ENCODE data around the gene DDX1.

DDX1 gene

DNA sequence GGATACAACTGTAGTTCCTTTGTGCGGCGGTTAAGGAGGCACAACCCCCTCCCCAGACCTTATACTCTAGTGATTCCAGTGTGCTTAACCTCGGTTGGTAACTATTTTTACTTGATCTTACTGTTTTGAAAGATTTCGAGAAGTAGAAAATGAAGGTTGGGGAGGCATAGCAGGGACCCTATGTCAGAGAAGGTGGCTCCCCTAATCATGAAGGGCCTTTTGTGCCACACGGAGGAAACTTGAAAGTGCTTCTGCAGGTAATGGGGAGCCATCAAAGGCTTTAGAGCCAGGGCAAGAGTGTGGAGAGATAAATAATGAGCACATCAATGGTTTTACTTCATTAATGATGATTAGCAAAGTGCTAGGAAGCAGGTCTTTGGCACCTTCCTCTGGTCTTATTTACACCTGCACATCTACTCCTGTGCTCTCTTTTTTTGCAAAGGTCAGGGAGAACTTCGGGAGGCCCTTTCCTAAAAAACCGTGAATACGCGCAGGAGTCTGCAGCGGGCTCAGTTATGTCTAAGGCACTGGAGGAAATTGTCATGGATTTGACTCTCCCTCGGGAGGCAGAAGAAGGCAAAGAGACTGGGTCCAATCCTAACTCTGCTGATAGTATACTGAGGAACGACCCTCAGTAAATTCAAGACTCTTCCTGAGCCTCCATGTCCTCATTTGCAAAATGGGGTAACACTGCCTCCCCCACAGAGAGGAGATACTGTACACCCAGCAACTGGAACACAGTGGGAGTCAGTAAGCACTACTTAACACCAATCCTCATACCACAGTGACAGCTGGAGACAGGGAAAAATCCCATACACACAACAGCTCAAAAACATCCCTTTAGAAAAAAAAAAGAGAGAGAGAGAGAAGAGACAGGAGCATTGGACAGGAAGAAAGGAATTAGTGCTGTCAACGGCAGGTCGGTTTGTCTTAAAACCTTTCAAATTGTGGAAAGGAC, 81.6 kb downstream of the DDX1 start:
- Histone ChIP-seq H3K27ac (ENCODE audit: extremely low read depth, low read depth, low read length) (no peak overlapping the region), H3K9me3 (ENCODE audit: control insufficient read depth, insufficient read depth, low read depth, low read length) (no peaks in the 10 kb centered on the region), H3K36me3 (ENCODE audit: control insufficient read depth in 2 of 2, insufficient read depth in 1 of 2, low read length in 2 of 2) (no peaks in the 10 kb centered on the region), H3K4me3 (ENCODE audit: low read depth, low read length) (no peak overlapping the region), H3K4me1 (ENCODE audit: control insufficient read depth, insufficient read depth, low read length) (peaks cover 2% of the 10 kb centered on the region; the same call in 1 of the 2 replicates)
- CTCF ChIA-PET: no interaction called here
- TF ChIP-seq MYNN (tag by site-specific recombination; IDR thresholded peaks at IDR 0.05; ENCODE audit: borderline replicate concordance): no peak
- no peak for TF ChIP-seq ZNF155 (tag by site-specific recombination; IDR thresholded peaks at IDR 0.05)
- no peak for TF ChIP-seq ZNF555 (tag by site-specific recombination; conservative IDR thresholded peaks at IDR 0.05)
- no peak for TF ChIP-seq ZNF654 (tag by site-specific recombination; IDR thresholded peaks at IDR 0.05; ENCODE audit: low read depth)
- no peak for TF ChIP-seq ZNF426 (tag by site-specific recombination; IDR thresholded peaks at IDR 0.05)
- TF ChIP-seq, protein P1, sequence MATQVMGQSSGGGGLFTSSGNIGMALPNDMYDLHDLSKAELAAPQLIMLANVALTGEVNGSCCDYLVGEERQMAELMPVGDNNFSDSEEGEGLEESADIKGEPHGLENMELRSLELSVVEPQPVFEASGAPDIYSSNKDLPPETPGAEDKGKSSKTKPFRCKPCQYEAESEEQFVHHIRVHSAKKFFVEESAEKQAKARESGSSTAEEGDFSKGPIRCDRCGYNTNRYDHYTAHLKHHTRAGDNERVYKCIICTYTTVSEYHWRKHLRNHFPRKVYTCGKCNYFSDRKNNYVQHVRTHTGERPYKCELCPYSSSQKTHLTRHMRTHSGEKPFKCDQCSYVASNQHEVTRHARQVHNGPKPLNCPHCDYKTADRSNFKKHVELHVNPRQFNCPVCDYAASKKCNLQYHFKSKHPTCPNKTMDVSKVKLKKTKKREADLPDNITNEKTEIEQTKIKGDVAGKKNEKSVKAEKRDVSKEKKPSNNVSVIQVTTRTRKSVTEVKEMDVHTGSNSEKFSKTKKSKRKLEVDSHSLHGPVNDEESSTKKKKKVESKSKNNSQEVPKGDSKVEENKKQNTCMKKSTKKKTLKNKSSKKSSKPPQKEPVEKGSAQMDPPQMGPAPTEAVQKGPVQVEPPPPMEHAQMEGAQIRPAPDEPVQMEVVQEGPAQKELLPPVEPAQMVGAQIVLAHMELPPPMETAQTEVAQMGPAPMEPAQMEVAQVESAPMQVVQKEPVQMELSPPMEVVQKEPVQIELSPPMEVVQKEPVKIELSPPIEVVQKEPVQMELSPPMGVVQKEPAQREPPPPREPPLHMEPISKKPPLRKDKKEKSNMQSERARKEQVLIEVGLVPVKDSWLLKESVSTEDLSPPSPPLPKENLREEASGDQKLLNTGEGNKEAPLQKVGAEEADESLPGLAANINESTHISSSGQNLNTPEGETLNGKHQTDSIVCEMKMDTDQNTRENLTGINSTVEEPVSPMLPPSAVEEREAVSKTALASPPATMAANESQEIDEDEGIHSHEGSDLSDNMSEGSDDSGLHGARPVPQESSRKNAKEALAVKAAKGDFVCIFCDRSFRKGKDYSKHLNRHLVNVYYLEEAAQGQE (tag by site-specific recombination; IDR thresholded peaks at IDR 0.05): no peak
- TF ChIP-seq IKZF3 (tag by site-specific recombination; IDR thresholded peaks at IDR 0.05): no peak
- POLR2A ChIA-PET: no interaction called here

DNA sequence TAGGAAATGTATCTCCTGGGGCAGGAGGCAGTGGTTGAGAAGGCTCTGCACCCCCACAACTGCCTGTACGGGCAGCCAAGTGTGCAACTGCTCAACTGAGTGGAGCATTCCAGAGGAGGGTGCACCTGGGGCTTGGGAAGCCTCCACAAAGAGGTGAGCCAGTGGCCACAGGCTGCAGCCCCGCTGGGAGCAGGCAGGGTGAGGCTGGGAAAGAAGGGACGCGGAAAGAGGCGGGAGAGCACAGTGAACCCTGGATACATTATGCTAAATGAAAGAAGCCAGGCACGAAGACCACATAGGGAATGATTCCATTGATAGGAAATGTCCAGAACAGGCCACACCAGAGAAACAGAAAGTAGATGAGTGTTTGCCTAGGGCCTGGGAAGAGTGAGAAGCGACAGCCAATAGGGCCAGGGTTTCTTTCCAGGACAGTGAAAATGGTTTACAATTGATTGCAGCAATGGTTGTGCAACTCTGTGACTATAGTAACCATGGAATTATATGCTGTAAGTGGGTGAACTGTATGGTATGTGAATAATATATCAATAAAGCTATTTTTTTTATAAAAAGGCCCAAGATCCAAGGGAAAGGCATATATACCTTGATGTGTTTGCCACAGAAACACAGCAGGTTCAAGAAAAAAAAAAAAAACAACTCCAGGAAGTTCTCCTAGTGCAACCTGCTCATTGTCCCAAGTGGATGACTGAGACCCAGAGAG, 82.4 kb downstream of the DDX1 start:
- Histone ChIP-seq H3K27ac (ENCODE audit: extremely low read depth, low read depth, low read length) (no peak overlapping the region), H3K4me3 (ENCODE audit: low read depth, low read length) (no peak overlapping the region), H3K9me3 (ENCODE audit: control insufficient read depth, insufficient read depth, low read depth, low read length) (no peaks in the 10 kb centered on the region), H3K36me3 (ENCODE audit: control insufficient read depth in 2 of 2, insufficient read depth in 1 of 2, low read length in 2 of 2) (no peaks in the 10 kb centered on the region), H3K4me1 (ENCODE audit: control insufficient read depth, insufficient read depth, low read length) (peaks cover 2% of the 10 kb centered on the region; the same call in 1 of the 2 replicates)
- CTCF ChIA-PET: interaction anchor here (0.7 kb wide), 1 partner anchor 946 kb away, joined by 4 read pairs; no protein-coding TSS in a partner anchor
- TF ChIP-seq ZNF621 (tag by site-specific recombination; IDR thresholded peaks at IDR 0.05) (no peak), ZNF830 (tag by site-specific recombination; IDR thresholded peaks at IDR 0.05; ENCODE audit: low read depth) (no peak), ZNF548 (tag by site-specific recombination; IDR thresholded peaks at IDR 0.05) (no peak), ZNF324 (tag by site-specific recombination; IDR thresholded peaks at IDR 0.05) (no peak), SP7 (tag by site-specific recombination; IDR thresholded peaks at IDR 0.05) (no peak), ZNF843 (tag by site-specific recombination; IDR thresholded peaks at IDR 0.05) (no peak), MEIS1 (CRISPR knock-in tag; IDR thresholded peaks at IDR 0.05; ENCODE audit: borderline replicate concordance) (no peak), ZNF777 (tag by site-specific recombination; IDR thresholded peaks at IDR 0.05; ENCODE audit: borderline replicate concordance) (no peak), ZNF747 (tag by site-specific recombination; IDR thresholded peaks at IDR 0.05) (no peak), ZNF248 (tag by site-specific recombination; IDR thresholded peaks at IDR 0.05) (no peak), ZNF416 (tag by site-specific recombination; IDR thresholded peaks at IDR 0.05) (no peak), ZNF560 (tag by site-specific recombination; IDR thresholded peaks at IDR 0.05; ENCODE audit: borderline replicate concordance) (no peak), IKZF3 (tag by site-specific recombination; IDR thresholded peaks at IDR 0.05) (no peak)
- TF ChIP-seq, protein P2, sequence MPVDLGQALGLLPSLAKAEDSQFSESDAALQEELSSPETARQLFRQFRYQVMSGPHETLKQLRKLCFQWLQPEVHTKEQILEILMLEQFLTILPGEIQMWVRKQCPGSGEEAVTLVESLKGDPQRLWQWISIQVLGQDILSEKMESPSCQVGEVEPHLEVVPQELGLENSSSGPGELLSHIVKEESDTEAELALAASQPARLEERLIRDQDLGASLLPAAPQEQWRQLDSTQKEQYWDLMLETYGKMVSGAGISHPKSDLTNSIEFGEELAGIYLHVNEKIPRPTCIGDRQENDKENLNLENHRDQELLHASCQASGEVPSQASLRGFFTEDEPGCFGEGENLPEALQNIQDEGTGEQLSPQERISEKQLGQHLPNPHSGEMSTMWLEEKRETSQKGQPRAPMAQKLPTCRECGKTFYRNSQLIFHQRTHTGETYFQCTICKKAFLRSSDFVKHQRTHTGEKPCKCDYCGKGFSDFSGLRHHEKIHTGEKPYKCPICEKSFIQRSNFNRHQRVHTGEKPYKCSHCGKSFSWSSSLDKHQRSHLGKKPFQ (tag by site-specific recombination; IDR thresholded peaks at IDR 0.05): no peak
- TF ChIP-seq, protein P3, sequence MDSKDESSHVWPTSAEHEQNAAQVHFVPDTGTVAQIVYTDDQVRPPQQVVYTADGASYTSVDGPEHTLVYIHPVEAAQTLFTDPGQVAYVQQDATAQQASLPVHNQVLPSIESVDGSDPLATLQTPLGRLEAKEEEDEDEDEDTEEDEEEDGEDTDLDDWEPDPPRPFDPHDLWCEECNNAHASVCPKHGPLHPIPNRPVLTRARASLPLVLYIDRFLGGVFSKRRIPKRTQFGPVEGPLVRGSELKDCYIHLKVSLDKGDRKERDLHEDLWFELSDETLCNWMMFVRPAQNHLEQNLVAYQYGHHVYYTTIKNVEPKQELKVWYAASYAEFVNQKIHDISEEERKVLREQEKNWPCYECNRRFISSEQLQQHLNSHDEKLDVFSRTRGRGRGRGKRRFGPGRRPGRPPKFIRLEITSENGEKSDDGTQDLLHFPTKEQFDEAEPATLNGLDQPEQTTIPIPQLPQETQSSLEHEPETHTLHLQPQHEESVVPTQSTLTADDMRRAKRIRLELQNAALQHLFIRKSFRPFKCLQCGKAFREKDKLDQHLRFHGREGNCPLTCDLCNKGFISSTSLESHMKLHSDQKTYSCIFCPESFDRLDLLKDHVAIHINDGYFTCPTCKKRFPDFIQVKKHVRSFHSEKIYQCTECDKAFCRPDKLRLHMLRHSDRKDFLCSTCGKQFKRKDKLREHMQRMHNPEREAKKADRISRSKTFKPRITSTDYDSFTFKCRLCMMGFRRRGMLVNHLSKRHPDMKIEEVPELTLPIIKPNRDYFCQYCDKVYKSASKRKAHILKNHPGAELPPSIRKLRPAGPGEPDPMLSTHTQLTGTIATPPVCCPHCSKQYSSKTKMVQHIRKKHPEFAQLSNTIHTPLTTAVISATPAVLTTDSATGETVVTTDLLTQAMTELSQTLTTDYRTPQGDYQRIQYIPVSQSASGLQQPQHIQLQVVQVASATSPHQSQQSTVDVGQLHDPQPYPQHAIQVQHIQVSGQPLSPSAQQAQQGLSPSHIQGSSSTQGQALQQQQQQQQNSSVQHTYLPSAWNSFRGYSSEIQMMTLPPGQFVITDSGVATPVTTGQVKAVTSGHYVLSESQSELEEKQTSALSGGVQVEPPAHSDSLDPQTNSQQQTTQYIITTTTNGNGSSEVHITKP (tag by site-specific recombination; IDR thresholded peaks at IDR 0.05): no peak
- POLR2A ChIA-PET: no interaction called here
